HepG2 (cell line): ENCODE data around the gene DNAAF8. TPM values are rescaled to one million over a fixed set of nuclear protein-coding genes. Genes with fewer than 3 reads are reported as not detected.

Source experiments
- CREB3 ChIP-seq: sonication (generic); formaldehyde crosslinking; IDR thresholded peaks from 2 replicates; pipeline ENCODE4 v1.5.0; 2020; ENCODE audit warnings: missing genetic modification reagents
- E2F1 ChIP-seq: sonication (generic); formaldehyde crosslinking; IDR thresholded peaks from 2 replicates; pipeline ENCODE4 v1.5.0; 2020; ENCODE audit warnings: missing genetic modification reagents
- FLYWCH1 ChIP-seq: sonication (generic); formaldehyde crosslinking; IDR thresholded peaks from 2 replicates; pipeline ENCODE4 v1.8.1; 2023; ENCODE audit warnings: mild to moderate bottlenecking, missing genetic modification reagents
- FOXM1 ChIP-seq: sonication (generic); formaldehyde crosslinking; IDR thresholded peaks from 2 replicates; pipeline ENCODE4 v1.5.0; 2020; ENCODE audit warnings: missing genetic modification reagents
- IKZF1 ChIP-seq: fragments of 450-650 bp; IDR thresholded peaks from 2 replicates; pipeline ENCODE4 v1.7.1; 2016
- JUND ChIP-seq: sonication (generic); formaldehyde crosslinking; IDR thresholded peaks from 2 replicates; pipeline ENCODE4 v1.8.0; 2022; ENCODE audit warnings: mild to moderate bottlenecking, missing genetic modification reagents
- KMT2A ChIP-seq: sonication (generic); formaldehyde crosslinking; IDR thresholded peaks from 2 replicates; pipeline ENCODE4 v1.4.0; 2020; ENCODE audit warnings: missing genetic modification reagents
- MATR3 ChIP-seq: sonication (generic); formaldehyde crosslinking; IDR thresholded peaks from 2 replicates; pipeline ENCODE4 v1.4.0; 2020; ENCODE audit warnings: missing genetic modification reagents
- PHF21A ChIP-seq: sonication (generic); formaldehyde crosslinking; IDR thresholded peaks from 2 replicates; pipeline ENCODE4 v1.5.0; 2020; ENCODE audit warnings: mild to moderate bottlenecking, missing genetic modification reagents
- RARA ChIP-seq: IDR thresholded peaks from 2 replicates; pipeline ENCODE4 v1.6.1; 2016; ENCODE audit warnings: missing genetic modification reagents, missing compliant biosample characterization
- SRF ChIP-seq: IDR thresholded peaks from 2 replicates; pipeline ENCODE4 v1.6.1; 2011; ENCODE audit warnings: mild to moderate bottlenecking, low read depth, low read length, moderate library complexity
- TBP ChIP-seq: sonication (generic); formaldehyde crosslinking; IDR thresholded peaks from 2 replicates; pipeline ENCODE4 v1.5.0; 2020; ENCODE audit warnings: missing genetic modification reagents
- TCF7L2 ChIP-seq: IDR thresholded peaks from 2 replicates; pipeline ENCODE4 v1.6.1; 2011; ENCODE audit warnings: mild to moderate bottlenecking, low read depth, low read length, moderate library complexity
- ZBTB4 ChIP-seq: sonication (generic); formaldehyde crosslinking; IDR thresholded peaks from 2 replicates; pipeline ENCODE4 v1.4.0; 2020; ENCODE audit warnings: missing genetic modification reagents, mild to moderate bottlenecking, borderline replicate concordance
- ZNF503 ChIP-seq: sonication (generic); formaldehyde crosslinking; IDR thresholded peaks from 2 replicates; pipeline ENCODE4 v1.4.0; 2020; ENCODE audit warnings: missing genetic modification reagents
- ZNF546 ChIP-seq: sonication (generic); formaldehyde crosslinking; conservative IDR thresholded peaks from 2 replicates; pipeline ENCODE4 v1.8.1; 2023; ENCODE audit warnings: mild to moderate bottlenecking, missing genetic modification reagents
- ZNF589 ChIP-seq: sonication (generic); formaldehyde crosslinking; conservative IDR thresholded peaks from 2 replicates; pipeline ENCODE4 v1.8.0; 2022; ENCODE audit warnings: mild to moderate bottlenecking, moderate library complexity, missing genetic modification reagents
- ZNF703 ChIP-seq: sonication (generic); formaldehyde crosslinking; IDR thresholded peaks from 2 replicates; pipeline ENCODE4 v1.5.1; 2020; ENCODE audit warnings: missing genetic modification reagents, mild to moderate bottlenecking, moderate library complexity, borderline replicate concordance
- ZNF83 ChIP-seq: sonication (generic); formaldehyde crosslinking; IDR thresholded peaks from 2 replicates; pipeline ENCODE4 v1.4.0; 2020; ENCODE audit warnings: missing genetic modification reagents, mild to moderate bottlenecking, borderline replicate concordance
- polyA plus RNA-seq, 8 experiments: library from polyadenylated mRNA; depleted of rRNA in 3 of 8; stranded (reverse) in 7 of 8; unstranded in 1 of 8; fragments of >200 nt; fragmentation: Illumina TruSeq in 4 of 8; extraction: Trizol in 4 of 8; gene quantifications; 2 replicates each; pipeline versions ENCODE4 v1.2.1 to v1.2.3, GENCODE V29; 2011 to 2016; ENCODE audit warnings: low read depth in 4 of 8, missing spikeins in 1 of 8, mixed read lengths in 1 of 8; ENCODE audit not compliant: insufficient read depth in 1 of 8
- total RNA-seq, 5 experiments: library from RNA; depleted of rRNA; stranded (reverse); fragments of >200 nt; fragmentation: Illumina TruSeq; extraction: Trizol; gene quantifications; 2 replicates each; pipeline ENCODE4 v1.2.3, GENCODE V29; 2016; ENCODE audit warnings: low read depth in 1 of 5
- TF ChIP-seq, protein P1 (sequence below): sonication (generic); formaldehyde crosslinking; IDR thresholded peaks from 2 replicates; pipeline ENCODE4 v1.8.1; 2023; ENCODE audit warnings: mild to moderate bottlenecking, missing genetic modification reagents
- TF ChIP-seq, protein P2 (sequence below): sonication (generic); formaldehyde crosslinking; IDR thresholded peaks from 2 replicates; pipeline ENCODE4 v1.5.1; 2020; ENCODE audit warnings: mild to moderate bottlenecking, missing genetic modification reagents, moderate library complexity

The DNAAF8 gene
- total and polyA plus RNA-seq, 2 of the 13 experiments (the other 11 are each of a cell fraction or from before 2014, with no cell fraction given), result 0.44 TPM; not detected in 1

DNA sequence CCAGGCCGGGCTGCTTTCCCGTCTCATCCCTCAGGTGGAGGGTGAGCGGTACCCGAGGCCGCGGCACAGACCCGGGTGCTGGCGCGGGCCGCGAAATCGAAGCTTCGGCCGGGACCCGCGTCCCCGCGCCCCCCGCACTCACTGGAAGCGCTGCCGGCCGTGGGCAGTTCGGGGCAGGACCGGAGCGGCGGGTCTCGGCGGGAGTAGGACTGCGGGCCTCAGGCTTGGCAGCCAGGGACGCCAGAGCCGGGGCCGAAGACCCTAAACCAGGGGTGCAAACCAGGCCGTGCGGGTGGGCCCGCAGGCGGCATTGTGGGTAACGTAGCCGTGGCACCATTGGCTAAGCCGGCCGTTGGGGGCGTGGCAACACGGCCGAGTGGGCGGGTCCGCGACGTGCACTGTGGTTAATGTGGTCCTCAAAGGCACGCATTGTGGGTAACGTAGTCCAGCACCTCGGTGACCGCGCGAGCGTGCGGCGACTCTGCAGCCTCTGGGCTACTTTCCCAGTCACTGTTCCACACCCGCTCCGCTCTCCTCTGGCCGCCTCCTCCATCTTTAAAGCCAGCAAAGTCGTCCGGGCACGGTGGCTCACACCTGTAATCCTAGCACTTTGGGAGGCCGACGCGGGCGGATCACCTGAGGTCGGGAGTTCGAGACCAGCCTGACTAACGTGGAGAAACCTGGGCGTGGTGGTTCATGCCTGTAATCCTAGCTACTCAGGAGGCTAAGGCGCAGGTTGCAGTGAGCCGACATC lies 32.7 kb downstream of the DNAAF8 start, which contains the start of gene ZNF500 (continued):
- TF ChIP-seq ZBTB4 (no peak), TBP (CRISPR knock-in tag) (no peak), IKZF1 (no peak), RARA (CRISPR knock-in tag) (peak; percentile 16; the same call in 1 of the 2 replicates), CREB3 (CRISPR knock-in tag) (no peak), FOXM1 (CRISPR knock-in tag) (no peak), MATR3 (CRISPR knock-in tag) (no peak), ZNF83 (CRISPR knock-in tag) (no peak), TCF7L2 (no peak), PHF21A (CRISPR knock-in tag) (peak; percentile 90), ZNF546 (CRISPR knock-in tag) (peak; percentile 89), JUND (CRISPR knock-in tag) (no peak), ZNF503 (CRISPR knock-in tag) (peak; percentile 50; the same call in 1 of the 2 replicates), SRF (no peak), KMT2A (peak; percentile 73; the same call in 1 of the 2 replicates), ZNF703 (no peak), FLYWCH1 (CRISPR knock-in tag) (no peak), E2F1 (CRISPR knock-in tag) (peak; percentile 35; the same call in 1 of the 2 replicates), ZNF589 (CRISPR knock-in tag) (no peak)
- TF ChIP-seq, protein P1, sequence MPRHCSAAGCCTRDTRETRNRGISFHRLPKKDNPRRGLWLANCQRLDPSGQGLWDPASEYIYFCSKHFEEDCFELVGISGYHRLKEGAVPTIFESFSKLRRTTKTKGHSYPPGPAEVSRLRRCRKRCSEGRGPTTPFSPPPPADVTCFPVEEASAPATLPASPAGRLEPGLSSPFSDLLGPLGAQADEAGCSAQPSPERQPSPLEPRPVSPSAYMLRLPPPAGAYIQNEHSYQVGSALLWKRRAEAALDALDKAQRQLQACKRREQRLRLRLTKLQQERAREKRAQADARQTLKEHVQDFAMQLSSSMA (CRISPR knock-in tag), result peak; percentile 83; the same call in 1 of the 2 replicates
- TF ChIP-seq, protein P2, sequence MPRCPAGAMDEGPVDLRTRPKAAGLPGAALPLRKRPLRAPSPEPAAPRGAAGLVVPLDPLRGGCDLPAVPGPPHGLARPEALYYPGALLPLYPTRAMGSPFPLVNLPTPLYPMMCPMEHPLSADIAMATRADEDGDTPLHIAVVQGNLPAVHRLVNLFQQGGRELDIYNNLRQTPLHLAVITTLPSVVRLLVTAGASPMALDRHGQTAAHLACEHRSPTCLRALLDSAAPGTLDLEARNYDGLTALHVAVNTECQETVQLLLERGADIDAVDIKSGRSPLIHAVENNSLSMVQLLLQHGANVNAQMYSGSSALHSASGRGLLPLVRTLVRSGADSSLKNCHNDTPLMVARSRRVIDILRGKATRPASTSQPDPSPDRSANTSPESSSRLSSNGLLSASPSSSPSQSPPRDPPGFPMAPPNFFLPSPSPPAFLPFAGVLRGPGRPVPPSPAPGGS (CRISPR knock-in tag), result no peak
